Right ventricle myocardium inferior (tissue), 1 donor: ENCODE measurements around the gene CAMKMT. TPM values are rescaled to one million over a fixed set of nuclear protein-coding genes. Genes with fewer than 3 reads are reported as not detected.

Experiments
- ATAC-seq: fragments of 200-7000 bp; cut with Tn5 transposase; one replicate; pipeline ENCODE4 v1.9.1; 2020; ENCODE audit warnings: mild to moderate bottlenecking, moderate library complexity
- DNase-seq: peaks from one replicate; pipeline ENCODE4 v3.0.0; 2021; ENCODE audit errors: missing footprints
- intact Hi-C: fragments of 100-400 bp; cut with DNase I; formaldehyde crosslinking; loops from one replicate; pipeline ENCODE4 v1.11.0; 2022
- total RNA-seq: library from RNA; stranded (reverse); fragmentation: NEBNext Ultra II Directional; extraction: Animal tissue kit (Norgen Biotek cat#: 25700); gene quantifications from one replicate; pipeline ENCODE4 v1.2.1, GENCODE V29; 2021
- donor health status: DM: no; HTN: yes; CAD: no; lungs with severe emphysema.

The CAMKMT gene
- total RNA-seq, 1 donor from 2014 or later: 4.6 TPM

DNA sequence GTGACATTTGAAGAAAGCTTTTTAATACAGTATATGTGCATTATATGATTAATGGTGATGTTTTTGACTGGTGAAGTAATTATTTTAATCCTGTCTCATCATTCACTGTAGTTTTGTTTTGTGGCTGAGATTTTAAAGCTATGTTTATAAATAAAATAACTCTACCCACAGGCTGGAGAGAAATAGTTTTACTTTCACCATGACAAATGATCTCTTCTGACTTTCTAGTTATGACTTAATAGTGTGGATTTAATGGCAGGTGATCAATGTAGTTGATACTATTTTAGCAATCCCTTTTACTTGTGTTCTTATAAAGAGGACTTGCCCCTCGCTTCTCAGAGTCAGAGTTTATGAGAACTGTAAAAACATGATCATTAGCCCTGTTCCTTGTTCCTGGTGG, 290.2 kb downstream of the CAMKMT start:
- intact Hi-C loops: no loop called here

GRCh38 chr2:44652701-44653100, 291.0 kb downstream of the CAMKMT start:
- ATAC-seq (no peak), DNase-seq (no peak)
- intact Hi-C loops: no loop called here

More for the DNA sequence above, 290.2 kb downstream of the CAMKMT start:
- no peak for DNase-seq
- ATAC-seq: no peak

DNA sequence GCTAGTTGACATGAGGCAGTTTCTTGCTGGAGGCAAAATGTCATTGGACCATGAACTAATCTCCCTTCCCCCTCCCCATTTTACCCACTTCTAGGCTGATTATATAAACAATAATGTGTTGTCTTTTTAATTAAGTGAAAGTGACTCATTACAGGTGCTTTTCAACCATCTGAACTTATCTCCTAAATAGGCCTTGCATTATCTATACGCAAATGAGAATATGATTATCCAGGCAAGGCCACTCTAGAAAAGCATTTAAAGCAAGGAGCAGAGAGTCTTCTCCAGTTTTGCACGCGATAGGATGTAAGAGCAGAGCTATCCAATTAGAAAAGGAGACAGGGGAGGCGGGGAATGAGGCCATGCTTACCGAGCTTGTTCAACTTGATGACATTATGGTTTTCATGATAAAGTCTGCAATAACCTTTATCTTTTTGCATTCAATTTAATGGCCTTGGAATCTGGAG, 293.7 kb downstream of the CAMKMT start:
- no peak for ATAC-seq
- intact Hi-C loops: no loop called here
- no peak for DNase-seq

GRCh38 chr2:44656460-44656859, 294.7 kb downstream of the CAMKMT start:
- DNase-seq: no peak
- no peak for ATAC-seq
- intact Hi-C loops: no loop called here

DNA sequence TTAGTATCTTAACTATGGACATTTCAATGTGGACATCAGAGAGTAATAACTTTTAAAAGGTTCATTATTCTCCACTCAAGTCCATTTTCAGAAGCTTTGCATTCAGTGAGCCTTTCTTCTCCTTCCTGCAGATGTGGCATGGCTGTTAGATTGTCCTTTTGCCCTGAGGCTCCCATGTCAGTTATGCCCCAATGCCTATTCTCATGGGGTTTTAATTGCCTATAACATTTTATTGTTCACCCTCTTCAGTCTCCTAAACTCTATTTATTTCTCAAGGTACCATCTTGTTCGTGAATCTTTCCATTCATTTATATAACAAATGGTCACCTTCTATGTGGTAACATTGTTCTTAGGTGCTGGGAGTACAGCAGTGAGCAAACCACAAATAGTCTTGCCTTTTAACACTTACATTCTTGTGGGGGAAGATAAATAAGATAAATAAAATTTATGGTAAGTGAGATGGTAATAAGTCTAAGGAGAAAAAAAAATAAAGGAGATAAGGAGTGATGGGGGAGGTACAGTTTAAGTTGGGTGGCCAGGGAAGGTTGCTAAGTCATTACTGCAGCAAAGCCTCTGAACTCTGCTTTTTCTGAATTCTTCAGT, 301.8 kb downstream of the CAMKMT start:
- intact Hi-C loops: no loop called here
- DNase-seq: no peak
- no peak for ATAC-seq

DNA sequence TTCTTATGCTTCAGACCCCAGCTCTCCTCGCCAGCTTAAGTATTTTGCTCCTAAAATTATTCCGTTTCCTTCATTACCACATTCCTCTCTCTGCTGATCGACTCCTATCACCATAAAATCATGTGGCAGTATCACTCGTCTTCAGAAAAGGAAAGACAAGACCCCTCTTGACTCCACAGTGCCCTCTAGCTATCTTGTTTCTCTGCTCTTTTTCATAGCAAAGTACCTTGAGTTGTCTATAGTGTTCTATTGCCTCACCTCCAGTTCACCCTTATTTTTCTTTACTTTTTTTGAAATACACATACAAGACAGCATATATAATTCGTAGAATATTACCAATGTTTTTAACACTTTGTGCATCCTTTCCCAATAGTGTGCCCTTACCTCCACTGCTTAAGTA, 306.6 kb downstream of the CAMKMT start:
- intact Hi-C loops: no loop called here
- DNase-seq: no peak
- ATAC-seq: no peak

DNA sequence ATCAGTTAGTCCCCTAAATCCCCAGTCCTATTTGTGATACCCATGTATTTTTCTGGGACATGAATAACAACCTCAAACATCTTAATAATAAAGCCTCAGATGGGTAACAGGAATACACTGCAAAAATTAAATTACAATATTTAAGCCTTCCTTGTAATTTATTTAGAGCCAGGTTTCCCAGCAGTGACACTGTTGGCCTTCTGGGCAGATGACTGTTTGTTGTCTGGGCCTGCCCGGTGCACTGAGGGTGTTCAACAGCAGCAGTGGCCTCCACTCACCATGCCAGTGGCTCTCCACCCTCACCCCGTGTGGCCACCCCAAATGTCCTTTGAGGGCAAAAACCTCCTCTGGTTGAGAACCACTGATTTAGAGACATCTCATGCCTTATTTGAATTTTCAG, 309.5 kb downstream of the CAMKMT start:
- ATAC-seq: no peak
- no peak for DNase-seq
- intact Hi-C loops: no loop called here

DNA sequence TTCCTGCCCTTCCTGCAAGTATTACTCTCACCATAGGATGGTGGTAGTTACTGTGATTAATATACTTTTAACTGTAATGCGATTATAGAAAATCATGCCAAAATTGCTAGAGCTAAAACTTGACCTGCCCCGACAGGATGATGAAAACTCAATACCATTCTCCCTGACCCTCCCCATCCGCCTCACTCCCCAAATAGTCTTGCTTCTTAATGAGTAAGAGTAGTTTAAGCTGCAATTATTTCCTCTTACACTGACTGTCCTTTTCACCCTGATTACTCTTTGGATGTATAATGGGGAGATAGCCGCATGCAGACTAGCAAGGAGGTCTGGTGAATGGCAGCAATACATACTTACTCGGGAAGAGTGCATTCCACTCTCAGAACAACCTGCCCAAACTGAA, 310.2 kb downstream of the CAMKMT start:
- no peak for ATAC-seq
- DNase-seq: no peak
- intact Hi-C loops: no loop called here

GRCh38 chr2:44672431-44672830, 310.7 kb downstream of the CAMKMT start:
- intact Hi-C loops: no loop called here
- no peak for DNase-seq
- ATAC-seq: no peak

- DNase-seq (no peak), ATAC-seq (no peak)
- intact Hi-C loops: no loop called here
Observed at GRCh38 chr2:44674473-44675284, 312.9 kb downstream of the CAMKMT start.

- no peak for ATAC-seq
- intact Hi-C loops: no loop called here
- no peak for DNase-seq
Observed at GRCh38 chr2:44676379-44676778, 314.6 kb downstream of the CAMKMT start.

GRCh38 chr2:44679584-44679983, 317.8 kb downstream of the CAMKMT start:
- peak; percentile 63 for ATAC-seq
- intact Hi-C loops: no loop called here
- no peak for DNase-seq

- DNase-seq (no peak), ATAC-seq (no peak)
- intact Hi-C loops: no loop called here
Observed at GRCh38 chr2:44679990-44680389, 318.2 kb downstream of the CAMKMT start.

DNA sequence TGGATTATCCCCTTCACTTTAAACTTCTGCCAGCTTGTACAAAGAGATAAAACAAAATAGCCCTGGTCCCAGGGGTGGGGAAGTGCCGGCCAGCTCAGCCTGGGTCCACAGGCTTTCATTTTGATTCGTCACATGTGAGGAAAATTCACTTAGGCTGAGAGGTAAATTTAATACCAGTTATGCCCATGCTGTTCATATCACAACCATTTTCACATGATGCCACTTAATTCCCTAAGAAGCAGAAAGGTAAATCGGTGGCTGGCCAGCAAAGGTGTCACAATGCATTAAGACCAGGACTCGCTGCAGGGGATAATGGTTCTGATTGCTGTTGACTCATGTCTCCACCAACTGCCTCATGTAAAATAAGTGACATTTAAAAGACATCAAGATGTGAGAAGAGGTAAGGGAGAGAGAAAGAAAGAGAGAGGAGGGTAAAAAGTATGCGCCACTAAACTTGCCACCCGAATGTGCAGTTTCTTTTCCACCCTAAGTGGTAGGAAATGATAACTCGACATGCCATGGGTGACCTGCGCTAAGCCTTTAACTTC, 318.8 kb downstream of the CAMKMT start:
- intact Hi-C loops: no loop called here
- DNase-seq: no peak
- no peak for ATAC-seq

- no peak for ATAC-seq
- intact Hi-C loops: no loop called here
- DNase-seq: no peak
Observed at GRCh38 chr2:44680983-44681531, 319.3 kb downstream of the CAMKMT start.

- no peak for DNase-seq
- ATAC-seq: no peak
- intact Hi-C loops: no loop called here
Observed at GRCh38 chr2:44682459-44682858, 320.7 kb downstream of the CAMKMT start.

DNA sequence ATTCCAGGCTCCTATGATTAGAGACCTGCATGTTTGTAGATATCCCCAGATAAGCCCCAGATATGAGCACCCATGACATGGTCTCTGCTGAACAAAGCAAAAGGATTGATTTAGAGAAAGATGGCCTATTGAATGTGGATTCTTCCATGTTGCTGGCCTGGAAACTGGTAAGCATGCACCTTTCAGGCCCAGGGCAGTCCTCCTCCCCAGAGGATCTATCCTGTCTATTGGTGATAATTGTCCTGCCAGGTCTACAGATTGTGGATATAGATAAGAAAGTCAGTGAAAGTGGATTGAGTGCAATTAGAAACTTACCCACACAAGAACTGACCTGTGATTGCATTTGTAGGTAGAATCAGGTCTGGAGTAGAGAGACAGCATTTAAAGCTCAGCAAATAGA, 322.8 kb downstream of the CAMKMT start:
- ATAC-seq (no peak), DNase-seq (no peak)
- intact Hi-C loops: no loop called here

GRCh38 chr2:44686561-44686960, 324.8 kb downstream of the CAMKMT start:
- intact Hi-C loops: no loop called here
- no peak for ATAC-seq
- DNase-seq: no peak

- DNase-seq (no peak), ATAC-seq (no peak)
- intact Hi-C loops: no loop called here
Observed at GRCh38 chr2:44687686-44688455, 326.1 kb downstream of the CAMKMT start.
